B cell (primary cell): ENCODE results near the gene MUS81. TPM values are rescaled to one million over a fixed set of nuclear protein-coding genes. Genes with fewer than 3 reads are reported as not detected.

Experiments
- ATAC-seq: fragments of 200-7000 bp; cut with Tn5 transposase; one replicate; pipeline ENCODE4 v1.10.0; 2021; ENCODE audit warnings: low read depth, mild to moderate bottlenecking, moderate number of reproducible peaks, moderate library complexity
- CTCF ChIA-PET: fragments of 350-600 bp; sonication (Branson Sonifier 250); formaldehyde crosslinking; loops from one replicate; lab custom pipeline; 2021; ENCODE audit warnings: antibody characterized with exemption, inconsistent platforms; lab: Charles Lee
- POLR2A ChIA-PET: fragments of 350-600 bp; sonication (Branson Sonifier 250); formaldehyde crosslinking; loops from one replicate; lab custom pipeline; 2021; ENCODE audit warnings: antibody characterized with exemption; lab: Charles Lee
- DNase-seq: peaks from one replicate; pipeline ENCODE4 v3.0.0; 2013
- H2AFZ ChIP-seq: 2 replicates; pipeline ENCODE4 v1.6.1; 2012; ENCODE audit warnings: mild to moderate bottlenecking, low read depth, low read length; ENCODE audit not compliant: insufficient read depth, poor library complexity, severe bottlenecking
- H3K27ac ChIP-seq, 2 donors: 1 replicate in 1 of 2; 2 replicates in 1 of 2; pipeline ENCODE4 v1.5.1; 2012 to 2013; ENCODE audit warnings: low read length in 2 of 2, mild to moderate bottlenecking in 2 of 2, moderate library complexity in 1 of 2
- H3K27me3 ChIP-seq, 4 experiments: fragments of 200-600 bp in 1 of 4; sonication (generic) in 1 of 4; replicated peaks in 1 of 4; 1 replicate in 2 of 4; 2 replicates in 2 of 4; pipeline versions ENCODE4 v1.6.1 to v1.7.0; 2013 to 2016; ENCODE audit warnings: low read length in 3 of 4, mild to moderate bottlenecking in 2 of 4, mixed read lengths in 1 of 4, moderate library complexity in 1 of 4; ENCODE audit not compliant: insufficient read depth in 4 of 4, control insufficient read depth in 3 of 4; ENCODE audit errors: control extremely low read depth in 1 of 4
- H3K36me3 ChIP-seq, 2 experiments: replicated peaks in 1 of 2; 1 replicate in 1 of 2; 2 replicates in 1 of 2; pipeline versions ENCODE4 v1.6.1 to v1.7.1; 2013; ENCODE audit warnings: low read length in 1 of 2; ENCODE audit not compliant: insufficient read depth in 2 of 2, control insufficient read depth in 1 of 2; ENCODE audit errors: control extremely low read depth in 1 of 2, extremely low read depth in 1 of 2
- H3K4me1 ChIP-seq, 2 donors: fragments of 200-600 bp in 1 of 2; sonication (generic) in 1 of 2; 1 replicate in 1 of 2; 2 replicates in 1 of 2; pipeline versions ENCODE4 v1.5.1 to v1.6.1; 2013 to 2017; ENCODE audit warnings: low read length in 2 of 2; ENCODE audit not compliant: control insufficient read depth in 2 of 2, insufficient read depth in 2 of 2
- H3K4me2 ChIP-seq: replicated peaks from 2 replicates; pipeline ENCODE3; 2012; ENCODE audit warnings: mild to moderate bottlenecking, low read depth, low read length; ENCODE audit not compliant: poor library complexity, severe bottlenecking
- H3K4me3 ChIP-seq, 5 experiments: fragments of 200-600 bp in 1 of 5; sonication (generic) in 1 of 5; 1 replicate in 3 of 5; 2 replicates in 2 of 5; pipeline versions ENCODE4 v1.5.1 to v1.7.0; 2011 to 2016; ENCODE audit warnings: low read length in 4 of 5, mild to moderate bottlenecking in 4 of 5, low read depth in 2 of 5, control low read depth in 1 of 5, moderate library complexity in 1 of 5; ENCODE audit not compliant: insufficient read depth in 1 of 5; ENCODE audit errors: control extremely low read depth in 1 of 5, extremely low read depth in 1 of 5
- H3K79me2 ChIP-seq: fragments of 200-600 bp; sonication (generic); one replicate; pipeline ENCODE4 v1.6.0; 2016; ENCODE audit warnings: low read length; ENCODE audit not compliant: control insufficient read depth, insufficient read depth
- H3K9ac ChIP-seq: fragments of 200-600 bp; sonication (generic); 2 replicates; pipeline ENCODE4 v1.6.1; 2017; ENCODE audit warnings: mild to moderate bottlenecking, low read length, moderate library complexity
- H3K9me3 ChIP-seq, 3 donors: one replicate each; pipeline versions ENCODE4 v1.6.1 to v1.7.1; 2013; ENCODE audit warnings: low read length in 2 of 3; ENCODE audit not compliant: control insufficient read depth in 2 of 3, insufficient read depth in 1 of 3; ENCODE audit errors: control extremely low read depth in 1 of 3
- H4K20me1 ChIP-seq: 2 replicates; pipeline ENCODE4 v1.6.0; 2012; ENCODE audit warnings: mild to moderate bottlenecking, low read length; ENCODE audit not compliant: insufficient read depth, control insufficient read depth, poor library complexity, severe bottlenecking
- H3K27ac Mint-ChIP-seq: one replicate; pipeline ENCODE4 v1.8.0; 2021; ENCODE audit warnings: mixed read lengths
- H3K27me3 Mint-ChIP-seq: one replicate; pipeline ENCODE4 v1.8.0; 2021; ENCODE audit warnings: mixed read lengths
- H3K4me1 Mint-ChIP-seq: one replicate; pipeline ENCODE4 v1.8.0; 2021; ENCODE audit warnings: mixed read lengths
- H3K4me3 Mint-ChIP-seq: one replicate; pipeline ENCODE4 v1.8.0; 2021; ENCODE audit warnings: mixed read lengths
- H3K9me3 Mint-ChIP-seq: one replicate; pipeline ENCODE4 v1.8.0; 2022; ENCODE audit warnings: mixed read lengths; ENCODE audit not compliant: insufficient read depth
- CTCF ChIP-seq: fragments of 200-600 bp; IDR thresholded peaks from one replicate; pipeline ENCODE4 v1.8.0; 2022; ENCODE audit warnings: antibody characterized with exemption, mild to moderate bottlenecking
- EZH2 ChIP-seq: IDR thresholded peaks from 2 replicates; pipeline ENCODE4 v1.6.1; 2012; ENCODE audit warnings: borderline replicate concordance, low read depth, mild to moderate bottlenecking, moderate library complexity, low read length; ENCODE audit not compliant: insufficient read depth, poor library complexity, severe bottlenecking
- WGBS: methylation state at CpG from one replicate; pipeline ENCODE4 v1.1.5; 2013; ENCODE audit warnings: missing lambda C conversion rate; ENCODE audit not compliant: insufficient coverage; 5-methylcytosine and 5-hydroxymethylcytosine counted together
- intact Hi-C: fragments of 100-400 bp; cut with micrococcal nuclease; formaldehyde crosslinking; loops from one replicate; pipeline ENCODE4 v1.10.0; 2022
- polyA plus RNA-seq: library from polyadenylated mRNA; depleted of rRNA; stranded (reverse); fragments of >200 nt; gene quantifications from 2 replicates; pipeline ENCODE4 v1.2.3, GENCODE V29; 2012
- total RNA-seq, 2 donors: library from RNA; stranded (reverse); fragments of 120-200 nt in 1 of 2; gene quantifications; 1 replicate in 1 of 2; 2 replicates in 1 of 2; pipeline versions ENCODE4 v1.2.3 to v1.2.4, GENCODE V29; 2013 to 2022

Gene MUS81
- total and polyA plus RNA-seq, 2 donors (not counting 1 experiment from before 2014, with no cell fraction given) = 74.5 to 134 TPM

GRCh38 chr11:65822776-65823528, 37.3 kb upstream of the MUS81 start:
- 92% methylated on average over 8 of the region's 15 CpGs for WGBS
- Histone ChIP-seq H3K4me2 (no peak overlapping the region), H3K9ac (no peak overlapping the region), H4K20me1 (no peaks in the 10 kb centered on the region), H3K9me3 (no peaks in the 10 kb centered on the region), H3K79me2 (no peaks in the 10 kb centered on the region), H3K4me3 (no peak overlapping the region), H3K27ac (no peak overlapping the region), H2AFZ (no peak overlapping the region), H3K27me3 (no peaks in the 10 kb centered on the region), H3K4me1 (peaks cover 0 to 5% of the 10 kb centered on the region in 2 donors), H3K36me3 (no peaks in the 10 kb centered on the region)
- no peak for TF ChIP-seq EZH2
- TF ChIP-seq CTCF = no peak
- DNase-seq = no peak
- intact Hi-C loops = no loop called here
- Mint-ChIP-seq H3K4me3 (no peak overlapping the region), H3K27ac (no peak overlapping the region), H3K27me3 (no peaks in the 10 kb centered on the region), H3K9me3 (no peaks in the 10 kb centered on the region), H3K4me1 (peaks cover 4% of the 10 kb centered on the region)
- ChIA-PET CTCF (interaction anchor here (0.7 to 2.6 kb wide), 7 partner anchors 9 to 561 kb away, joined by 3 to 11 read pairs (median 4); partner anchors contain the start of gene KAT5), POLR2A (no interaction called here)
- no peak for ATAC-seq
